GM06990 (cell line): Measurements from ENCODE around the gene SAMD11.

Source experiments
- DNase-seq: peaks from one replicate; pipeline ENCODE4 v3.0.0-alpha.2; 2011; ENCODE audit not compliant: insufficient read length; ENCODE audit errors: extremely low read depth
- H3K27me3 ChIP-seq: replicated peaks from 2 replicates; pipeline ENCODE4 v1.6.0; 2011; ENCODE audit warnings: low read length; ENCODE audit not compliant: control insufficient read depth, insufficient read depth
- H3K36me3 ChIP-seq: 2 replicates; pipeline ENCODE4 v1.5.1; 2011; ENCODE audit warnings: low read length; ENCODE audit not compliant: control insufficient read depth, insufficient read depth
- H3K4me3 ChIP-seq: replicated peaks from 2 replicates; pipeline ENCODE4 v1.5.1; 2011; ENCODE audit warnings: low read depth, mild to moderate bottlenecking, control low read depth, low read length
- TF ChIP-seq, protein P1 (sequence below): IDR thresholded peaks from 2 replicates; pipeline ENCODE4 v1.5.1; 2011; ENCODE audit warnings: low read length, control low read depth, mild to moderate bottlenecking, inconsistent platforms; ENCODE audit not compliant: insufficient read depth, poor library complexity, severe bottlenecking

SAMD11 gene

DNA sequence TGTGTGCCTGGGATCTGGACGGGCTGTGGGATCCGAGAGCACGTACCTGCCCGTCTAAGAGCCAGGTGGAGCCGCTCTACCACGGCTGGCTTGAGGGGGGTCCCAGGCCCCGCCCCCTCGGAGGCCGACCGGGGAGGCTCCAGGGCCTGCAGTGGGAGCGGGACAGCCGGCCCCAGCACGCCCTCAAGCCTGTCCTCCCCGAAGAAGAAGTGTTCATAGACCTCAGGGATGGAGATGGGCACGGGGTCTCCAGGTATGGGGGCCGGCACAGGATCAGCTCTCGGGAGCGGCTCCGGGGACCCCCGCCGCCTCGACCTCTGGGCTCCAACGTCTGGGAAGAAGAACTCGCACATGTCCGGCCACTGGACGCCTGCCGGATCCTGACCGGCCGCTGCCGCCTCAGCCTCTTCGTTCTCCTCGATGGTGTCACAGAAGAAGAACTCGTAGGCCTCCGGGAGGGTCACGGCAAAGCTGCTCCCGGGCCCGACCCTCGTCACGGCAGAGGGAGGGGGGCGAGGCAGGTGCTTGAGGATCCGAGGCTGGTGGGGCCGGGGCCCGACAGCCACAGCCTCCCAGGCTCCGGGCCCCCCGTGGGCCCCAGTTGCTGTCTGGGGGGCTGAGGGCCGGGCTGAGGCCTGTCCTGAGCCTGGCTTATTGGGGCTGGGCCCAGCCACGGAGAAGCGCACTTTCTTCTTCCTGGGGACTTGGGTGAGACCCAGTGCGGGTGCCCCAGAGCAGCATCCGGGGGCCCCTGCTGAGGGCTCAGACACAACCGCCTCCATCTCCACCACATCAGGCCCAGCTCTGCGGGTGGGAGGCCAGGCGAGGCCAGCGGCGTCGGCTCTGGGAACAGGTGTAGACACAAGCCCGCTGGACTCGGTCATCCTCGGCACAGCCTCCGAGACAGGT lies 55.4 kb downstream of the SAMD11 start:
- TF ChIP-seq, protein P1, sequence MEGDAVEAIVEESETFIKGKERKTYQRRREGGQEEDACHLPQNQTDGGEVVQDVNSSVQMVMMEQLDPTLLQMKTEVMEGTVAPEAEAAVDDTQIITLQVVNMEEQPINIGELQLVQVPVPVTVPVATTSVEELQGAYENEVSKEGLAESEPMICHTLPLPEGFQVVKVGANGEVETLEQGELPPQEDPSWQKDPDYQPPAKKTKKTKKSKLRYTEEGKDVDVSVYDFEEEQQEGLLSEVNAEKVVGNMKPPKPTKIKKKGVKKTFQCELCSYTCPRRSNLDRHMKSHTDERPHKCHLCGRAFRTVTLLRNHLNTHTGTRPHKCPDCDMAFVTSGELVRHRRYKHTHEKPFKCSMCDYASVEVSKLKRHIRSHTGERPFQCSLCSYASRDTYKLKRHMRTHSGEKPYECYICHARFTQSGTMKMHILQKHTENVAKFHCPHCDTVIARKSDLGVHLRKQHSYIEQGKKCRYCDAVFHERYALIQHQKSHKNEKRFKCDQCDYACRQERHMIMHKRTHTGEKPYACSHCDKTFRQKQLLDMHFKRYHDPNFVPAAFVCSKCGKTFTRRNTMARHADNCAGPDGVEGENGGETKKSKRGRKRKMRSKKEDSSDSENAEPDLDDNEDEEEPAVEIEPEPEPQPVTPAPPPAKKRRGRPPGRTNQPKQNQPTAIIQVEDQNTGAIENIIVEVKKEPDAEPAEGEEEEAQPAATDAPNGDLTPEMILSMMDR: no peak
- H3K4me3 ChIP-seq: no peak overlapping the region
- no peaks in the 10 kb centered on the region; the same call in 1 of the 2 replicates for H3K27me3 ChIP-seq
- DNase-seq: no peak
- H3K36me3 ChIP-seq: no peaks in the 10 kb centered on the region

GRCh38 chr1:979744-980072 lies 56.0 kb downstream of the SAMD11 start:
- H3K27me3 ChIP-seq: no peaks in the 10 kb centered on the region; the same call in 1 of the 2 replicates
- DNase-seq: no peak
- TF ChIP-seq, protein P1: no peak
- no peaks in the 10 kb centered on the region for H3K36me3 ChIP-seq
- H3K4me3 ChIP-seq: no peak overlapping the region

DNA sequence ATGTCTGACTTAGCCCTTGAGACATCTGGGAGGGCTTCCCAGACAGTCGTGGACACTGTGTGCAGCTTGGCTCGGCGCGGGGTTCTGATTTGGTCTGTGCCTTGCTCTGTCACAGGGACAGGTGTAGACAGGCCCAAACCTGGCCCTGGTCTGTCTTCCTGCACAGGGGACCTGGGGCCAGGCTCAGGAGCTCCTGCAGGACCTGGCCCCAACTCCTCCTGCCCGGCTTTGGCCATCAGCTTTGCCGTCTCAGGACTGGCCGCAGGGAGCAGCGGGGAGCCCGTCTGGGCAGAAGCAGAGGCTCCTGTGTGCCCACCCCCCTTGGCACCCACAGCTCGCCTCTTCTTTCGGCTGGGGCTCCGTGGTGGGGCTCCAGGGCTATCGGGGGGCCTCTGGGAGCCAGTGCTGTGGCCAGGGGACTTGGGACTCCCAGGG lies 56.4 kb downstream of the SAMD11 start:
- H3K4me3 ChIP-seq: no peak overlapping the region
- DNase-seq: no peak
- no peaks in the 10 kb centered on the region; the same call in 1 of the 2 replicates for H3K27me3 ChIP-seq
- H3K36me3 ChIP-seq: no peaks in the 10 kb centered on the region
- TF ChIP-seq, protein P1: no peak

GRCh38 chr1:980602-981395 lies 57.1 kb downstream of the SAMD11 start:
- no peak overlapping the region for H3K4me3 ChIP-seq
- TF ChIP-seq, protein P1: no peak
- no peaks in the 10 kb centered on the region for H3K36me3 ChIP-seq
- no peaks in the 10 kb centered on the region; the same call in 1 of the 2 replicates for H3K27me3 ChIP-seq
- peak; percentile 6 for DNase-seq

GRCh38 chr1:981491-981954 lies 57.8 kb downstream of the SAMD11 start:
- H3K27me3 ChIP-seq: no peaks in the 10 kb centered on the region; the same call in 1 of the 2 replicates
- no peaks in the 10 kb centered on the region for H3K36me3 ChIP-seq
- TF ChIP-seq, protein P1: no peak
- no peak for DNase-seq
- no peak overlapping the region for H3K4me3 ChIP-seq
